ENCODE data around the gene SRRD. TPM values are rescaled to one million over a fixed set of nuclear protein-coding genes. Genes with fewer than 3 reads are reported as not detected.

SRRD gene
- total RNA-seq, 2 experiments from 2014 or later, result 23.1 to 33.0 TPM

- no peak overlapping the region for H2AFZ ChIP-seq (ENCODE audit: low read length)
- H3K4me3 ChIP-seq (ENCODE audit: low read depth, low read length, poor library complexity, severe bottlenecking), result peak overlapping the region; percentile 86
- peaks cover 44% of the 10 kb centered on the region for H3K36me3 ChIP-seq (ENCODE audit: insufficient read depth, low read length)
- CTCF ChIA-PET (ENCODE audit: unreplicated experiment), result no interaction called here
- no peak overlapping the region for H3K27ac ChIP-seq (ENCODE audit: low read depth, low read length, poor library complexity, severe bottlenecking)
- TF ChIP-seq EZH2phosphoT487 (IDR thresholded peaks at IDR 0.05; ENCODE audit: borderline replicate concordance, low read depth, low read length) (no peak), CTCF (conservative IDR thresholded peaks at IDR 0.05; ENCODE audit: low read length) (no peak)
- H3K4me1 ChIP-seq (ENCODE audit: insufficient read depth, low read length, poor library complexity, severe bottlenecking), result peaks cover 61% of the 10 kb centered on the region
- POLR2A ChIA-PET, result interaction anchor here (1.2 to 6.0 kb wide), 2 partner anchors 44 to 49 kb away, joined by 8 to 34 read pairs; no protein-coding TSS in a partner anchor
- no peak for DNase-seq (ENCODE audit: low spot score)
- H4K20me1 ChIP-seq (ENCODE audit: insufficient read depth, low read length), result peaks cover 7% of the 10 kb centered on the region; the same call in 1 of the 2 replicates
- H3K9me3 ChIP-seq (ENCODE audit: low read length), result no peaks in the 10 kb centered on the region
- H3K4me2 ChIP-seq (ENCODE audit: low read length), result peak overlapping the region; percentile 92
- BruUV-seq (replicated peaks), result no TSS peak
- H3K9me2 ChIP-seq (ENCODE audit: insufficient read depth, low read length), result no peaks in the 10 kb centered on the region
- peaks cover 64% of the 10 kb centered on the region for H3K79me2 ChIP-seq (ENCODE audit: insufficient read depth, low read depth, low read length)
- intact Hi-C loops (cut with micrococcal nuclease; ENCODE audit: unreplicated experiment), result no loop called here
Observed at GRCh38 chr22:26485013-26485412, 1.3 kb downstream of the SRRD start.

- POLR2A ChIA-PET, result interaction anchor here (6.0 kb wide), 1 partner anchor 49 kb away, joined by 34 read pairs; no protein-coding TSS in a partner anchor
- CTCF ChIA-PET (ENCODE audit: unreplicated experiment), result no interaction called here
- H3K4me3 ChIP-seq (ENCODE audit: low read depth, low read length, poor library complexity, severe bottlenecking), result peak overlapping the region; percentile 86
- no peaks in the 10 kb centered on the region for H3K9me3 ChIP-seq (ENCODE audit: low read length)
- TF ChIP-seq CTCF (conservative IDR thresholded peaks at IDR 0.05; ENCODE audit: low read length) (no peak), EZH2phosphoT487 (IDR thresholded peaks at IDR 0.05; ENCODE audit: borderline replicate concordance, low read depth, low read length) (no peak)
- no peak overlapping the region for H3K27ac ChIP-seq (ENCODE audit: low read depth, low read length, poor library complexity, severe bottlenecking)
- peak overlapping the region; percentile 92 for H3K4me2 ChIP-seq (ENCODE audit: low read length)
- DNase-seq (ENCODE audit: low spot score), result no peak
- H3K79me2 ChIP-seq (ENCODE audit: insufficient read depth, low read depth, low read length), result peaks cover 55% of the 10 kb centered on the region
- no TSS peak for BruUV-seq (replicated peaks)
- peaks cover 7% of the 10 kb centered on the region; the same call in 1 of the 2 replicates for H4K20me1 ChIP-seq (ENCODE audit: insufficient read depth, low read length)
- intact Hi-C loops (cut with micrococcal nuclease; ENCODE audit: unreplicated experiment), result no loop called here
- peaks cover 52% of the 10 kb centered on the region for H3K4me1 ChIP-seq (ENCODE audit: insufficient read depth, low read length, poor library complexity, severe bottlenecking)
- no peaks in the 10 kb centered on the region for H3K9me2 ChIP-seq (ENCODE audit: insufficient read depth, low read length)
- H2AFZ ChIP-seq (ENCODE audit: low read length), result no peak overlapping the region
- H3K36me3 ChIP-seq (ENCODE audit: insufficient read depth, low read length), result peaks cover 53% of the 10 kb centered on the region
Observed at GRCh38 chr22:26485806-26486390, 2.2 kb downstream of the SRRD start.

GRCh38 chr22:26486394-26486793, 2.7 kb downstream of the SRRD start:
- CTCF ChIA-PET (ENCODE audit: unreplicated experiment), result no interaction called here
- POLR2A ChIA-PET, result no interaction called here
- no peak overlapping the region for H3K4me3 ChIP-seq (ENCODE audit: low read depth, low read length, poor library complexity, severe bottlenecking)
- no peak for TF ChIP-seq EZH2phosphoT487 (IDR thresholded peaks at IDR 0.05; ENCODE audit: borderline replicate concordance, low read depth, low read length)
- TF ChIP-seq CTCF (conservative IDR thresholded peaks at IDR 0.05; ENCODE audit: low read length), result no peak
- peaks cover 58% of the 10 kb centered on the region for H3K36me3 ChIP-seq (ENCODE audit: insufficient read depth, low read length)
- H3K4me2 ChIP-seq (ENCODE audit: low read length), result peak overlapping the region; percentile 92; the same call in 1 of the 2 replicates
- intact Hi-C loops (cut with micrococcal nuclease; ENCODE audit: unreplicated experiment), result no loop called here
- peaks cover 47% of the 10 kb centered on the region for H3K4me1 ChIP-seq (ENCODE audit: insufficient read depth, low read length, poor library complexity, severe bottlenecking)
- peaks cover 7% of the 10 kb centered on the region; the same call in 1 of the 2 replicates for H4K20me1 ChIP-seq (ENCODE audit: insufficient read depth, low read length)
- H3K27ac ChIP-seq (ENCODE audit: low read depth, low read length, poor library complexity, severe bottlenecking), result no peak overlapping the region
- BruUV-seq (replicated peaks), result no TSS peak
- H3K9me2 ChIP-seq (ENCODE audit: insufficient read depth, low read length), result no peaks in the 10 kb centered on the region
- H3K79me2 ChIP-seq (ENCODE audit: insufficient read depth, low read depth, low read length), result peaks cover 50% of the 10 kb centered on the region
- no peak overlapping the region for H2AFZ ChIP-seq (ENCODE audit: low read length)
- no peaks in the 10 kb centered on the region for H3K9me3 ChIP-seq (ENCODE audit: low read length)
- DNase-seq (ENCODE audit: low spot score), result no peak

Data from OCI-LY7 (cell line).